SK-N-SH (cell line): ENCODE measurements around the gene ZNF3. TPM values are rescaled to one million over a fixed set of nuclear protein-coding genes. Genes with fewer than 3 reads are reported as not detected.

Source experiments
- CTCF ChIA-PET: fragments of 300-600, 350-600 bp; formaldehyde crosslinking; extraction: SDS; loops from one replicate; lab custom pipeline; 2021; lab: Yijun Ruan, JAX
- POLR2A ChIA-PET: fragments of 350-600 bp; sonication (Branson Sonifier 250); formaldehyde crosslinking; extraction: SDS; loops from one replicate; lab custom pipeline; 2020; ENCODE audit warnings: antibody characterized with exemption, inconsistent platforms; lab: Yijun Ruan, JAX
- DNase-seq: peaks from one replicate; pipeline ENCODE4 v3.0.0; 2012
- H2AFZ ChIP-seq: fragments of 200-600 bp; sonication (generic); 2 replicates; pipeline ENCODE4 v1.8.1; 2016; ENCODE audit warnings: antibody characterized with exemption, mild to moderate bottlenecking, low read depth
- H3F3A ChIP-seq: fragments of 200-600 bp; sonication (generic); replicated peaks from 2 replicates; pipeline ENCODE3; 2016; ENCODE audit warnings: antibody characterized with exemption, mild to moderate bottlenecking; ENCODE audit not compliant: insufficient read depth
- H3K27ac ChIP-seq, 2 experiments: fragments of 200-500 bp in 1 of 2; fragments of 200-600 bp in 1 of 2; sonication (Bioruptor generic) in 1 of 2; sonication (generic), shearing (Covaris generic) in 1 of 2; 2 replicates each; pipeline versions ENCODE4 v1.5.1 to v1.6.1; 2014 to 2016; ENCODE audit warnings: low read depth in 2 of 2, inconsistent platforms in 1 of 2, low read length in 1 of 2, mild to moderate bottlenecking in 1 of 2, mixed read lengths in 1 of 2
- H3K27me3 ChIP-seq: fragments of 200-600 bp; sonication (generic), shearing (Covaris generic); 2 replicates; pipeline ENCODE4 v1.6.1; 2016; ENCODE audit warnings: mixed run types; ENCODE audit not compliant: insufficient read depth
- H3K36me3 ChIP-seq, 2 experiments: fragments of 200-500 bp in 1 of 2; fragments of 200-600 bp in 1 of 2; sonication (Bioruptor generic) in 1 of 2; sonication (generic) in 1 of 2; replicated peaks in 1 of 2; 2 replicates each; pipeline versions ENCODE3 to v1.5.1; 2014 to 2016; ENCODE audit warnings: low read length in 1 of 2, mild to moderate bottlenecking in 1 of 2; ENCODE audit not compliant: insufficient read depth in 2 of 2, control insufficient read depth in 1 of 2
- H3K4me1 ChIP-seq, 2 experiments: fragments of 200-500 bp in 1 of 2; fragments of 200-600 bp in 1 of 2; sonication (Bioruptor generic) in 1 of 2; sonication (generic), shearing (Covaris generic) in 1 of 2; 2 replicates each; pipeline versions ENCODE4 v1.5.1 to v1.6.1; 2014 to 2016; ENCODE audit warnings: low read depth in 1 of 2, low read length in 1 of 2, mixed run types in 1 of 2; ENCODE audit not compliant: insufficient read depth in 2 of 2, control insufficient read depth in 1 of 2
- H3K4me2 ChIP-seq: fragments of 200-600 bp; sonication (generic), shearing (Covaris generic); 2 replicates; pipeline ENCODE4 v1.6.1; 2017; ENCODE audit warnings: mixed run types
- H3K4me3 ChIP-seq, 2 experiments: fragments of 200-500 bp in 1 of 2; fragments of 200-600 bp in 1 of 2; sonication (Bioruptor generic) in 1 of 2; sonication (generic), shearing (Covaris generic) in 1 of 2; 2 replicates each; pipeline versions ENCODE4 v1.5.1 to v1.8.1; 2014 to 2016; ENCODE audit warnings: low read depth in 2 of 2, inconsistent platforms in 1 of 2, low read length in 1 of 2, mild to moderate bottlenecking in 1 of 2, mixed read lengths in 1 of 2, moderate library complexity in 1 of 2
- H3K79me2 ChIP-seq: fragments of 200-600 bp; sonication (generic); 2 replicates; pipeline ENCODE4 v1.8.1; 2017; ENCODE audit warnings: mild to moderate bottlenecking; ENCODE audit not compliant: insufficient read depth
- H3K9ac ChIP-seq: fragments of 200-600 bp; sonication (generic); 2 replicates; pipeline ENCODE4 v1.6.1; 2017; ENCODE audit warnings: mixed run types
- H3K9me2 ChIP-seq: fragments of 200-600 bp; sonication (generic); 2 replicates; pipeline ENCODE4 v1.6.1; 2017; ENCODE audit warnings: mixed run types
- H3K9me3 ChIP-seq: fragments of 200-600 bp; sonication (generic); 2 replicates; pipeline ENCODE4 v1.6.1; 2017; ENCODE audit warnings: mixed run types, mild to moderate bottlenecking, moderate library complexity
- H4K20me1 ChIP-seq: fragments of 200-600 bp; sonication (generic); 2 replicates; pipeline ENCODE4 v1.6.1; 2017; ENCODE audit warnings: mild to moderate bottlenecking, mixed run types; ENCODE audit not compliant: insufficient read depth
- CHD2 ChIP-seq: fragments of 150-350 bp; IDR thresholded peaks from 2 replicates; pipeline ENCODE4 v1.6.1; 2018; ENCODE audit warnings: low read length; ENCODE audit not compliant: partially characterized antibody
- EP300 ChIP-seq, 2 experiments: IDR thresholded peaks; 2 replicates each; pipeline versions ENCODE4 v1.4.0 to v1.6.1; 2012; ENCODE audit warnings: borderline replicate concordance in 1 of 2, low read depth in 1 of 2, low read length in 1 of 2
- MXI1 ChIP-seq: IDR thresholded peaks from 2 replicates; pipeline ENCODE4 v1.6.1; 2012; ENCODE audit warnings: mild to moderate bottlenecking, low read depth, low read length, improper control_type of control experiment
- POLR2AphosphoS5 ChIP-seq: IDR thresholded peaks from 2 replicates; pipeline ENCODE4 v1.6.1; 2012; ENCODE audit warnings: low read depth, low read length
- WGBS: methylation state at CpG from one replicate; pipeline ENCODE4 v1.1.6; 2017; ENCODE audit warnings: low lambda C conversion rate; 5-methylcytosine and 5-hydroxymethylcytosine counted together
- polyA plus RNA-seq, 3 experiments: library from polyadenylated mRNA; depleted of rRNA; stranded (reverse); fragments of >200 nt; gene quantifications; 2 replicates each; pipeline ENCODE4 v1.2.3, GENCODE V29; 2012
- TF ChIP-seq, protein P1 (sequence below): IDR thresholded peaks from 2 replicates; pipeline ENCODE4 v1.6.1; 2012; ENCODE audit warnings: mild to moderate bottlenecking, low read depth, low read length, moderate library complexity
- TF ChIP-seq, protein P2 (sequence below): IDR thresholded peaks from 2 replicates; pipeline ENCODE4; 2012
- TF ChIP-seq, protein P3 (sequence below): fragments of 150-350 bp; IDR thresholded peaks from 2 replicates; pipeline ENCODE4 v1.6.1; 2016; ENCODE audit warnings: mild to moderate bottlenecking, low read depth, low read length
- TF ChIP-seq, protein P4 (sequence below): IDR thresholded peaks from 2 replicates; pipeline ENCODE4 v1.4.0; 2012; ENCODE audit warnings: low read depth, borderline replicate concordance

ZNF3 gene
- polyA plus RNA-seq, 1 of the 3 experiments (the other 2 are of a cell fraction), result 30.5 TPM

DNA sequence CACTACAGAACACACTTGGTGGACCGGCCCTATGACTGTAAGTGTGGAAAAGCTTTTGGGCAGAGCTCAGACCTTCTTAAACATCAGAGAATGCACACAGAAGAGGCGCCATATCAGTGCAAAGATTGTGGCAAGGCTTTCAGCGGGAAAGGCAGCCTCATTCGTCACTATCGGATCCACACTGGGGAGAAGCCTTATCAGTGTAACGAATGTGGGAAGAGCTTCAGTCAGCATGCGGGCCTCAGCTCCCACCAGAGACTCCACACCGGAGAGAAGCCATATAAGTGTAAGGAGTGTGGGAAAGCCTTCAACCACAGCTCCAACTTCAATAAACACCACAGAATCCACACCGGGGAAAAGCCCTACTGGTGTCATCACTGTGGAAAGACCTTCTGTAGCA lies 17.4 kb downstream of the ZNF3 start:
- no peaks in the 10 kb centered on the region for H3K27me3 ChIP-seq
- no peak overlapping the region for H2AFZ ChIP-seq
- peaks cover 0 to 21% of the 10 kb centered on the region in 2 experiments; a peak in 1 of 4 replicates for H3K4me1 ChIP-seq
- POLR2A ChIA-PET, result interaction anchor here (0.9 to 1.3 kb wide), 4 partner anchors 12 to 187 kb away, joined by 3 to 7 read pairs (median 3); partner anchors contain the start of genes OR2AE1, ZKSCAN1 and ZSCAN21
- H3K4me2 ChIP-seq, result no peak overlapping the region
- H3K4me3 ChIP-seq, result no peak overlapping the region
- H3K79me2 ChIP-seq, result no peaks in the 10 kb centered on the region
- no peaks in the 10 kb centered on the region for H3K9me3 ChIP-seq
- no peaks in the 10 kb centered on the region for H4K20me1 ChIP-seq
- H3K9me2 ChIP-seq, result no peaks in the 10 kb centered on the region
- peaks cover 24 to 56% of the 10 kb centered on the region in 2 experiments for H3K36me3 ChIP-seq
- 98% methylated on average over 9 of the region's 9 CpGs for WGBS
- H3F3A ChIP-seq, result peaks cover 38% of the 10 kb centered on the region
- CTCF ChIA-PET, result interaction anchor here (1.2 to 2.4 kb wide), 7 partner anchors 9 to 84 kb away, joined by 4 to 10 read pairs (median 8); partner anchors contain the start of genes ZNF3 and ZSCAN21
- DNase-seq, result no peak
- H3K9ac ChIP-seq, result no peak overlapping the region
- no peak overlapping the region for H3K27ac ChIP-seq
- TF ChIP-seq POLR2AphosphoS5 (no peak), EP300 (IDR thresholded peaks at IDR 0.05; ENCODE audit: borderline replicate concordance in 1 of 2, low read depth in 1 of 2, low read length in 1 of 2) (no peak), CHD2 (no peak), MXI1 (no peak)
- TF ChIP-seq, protein P1, sequence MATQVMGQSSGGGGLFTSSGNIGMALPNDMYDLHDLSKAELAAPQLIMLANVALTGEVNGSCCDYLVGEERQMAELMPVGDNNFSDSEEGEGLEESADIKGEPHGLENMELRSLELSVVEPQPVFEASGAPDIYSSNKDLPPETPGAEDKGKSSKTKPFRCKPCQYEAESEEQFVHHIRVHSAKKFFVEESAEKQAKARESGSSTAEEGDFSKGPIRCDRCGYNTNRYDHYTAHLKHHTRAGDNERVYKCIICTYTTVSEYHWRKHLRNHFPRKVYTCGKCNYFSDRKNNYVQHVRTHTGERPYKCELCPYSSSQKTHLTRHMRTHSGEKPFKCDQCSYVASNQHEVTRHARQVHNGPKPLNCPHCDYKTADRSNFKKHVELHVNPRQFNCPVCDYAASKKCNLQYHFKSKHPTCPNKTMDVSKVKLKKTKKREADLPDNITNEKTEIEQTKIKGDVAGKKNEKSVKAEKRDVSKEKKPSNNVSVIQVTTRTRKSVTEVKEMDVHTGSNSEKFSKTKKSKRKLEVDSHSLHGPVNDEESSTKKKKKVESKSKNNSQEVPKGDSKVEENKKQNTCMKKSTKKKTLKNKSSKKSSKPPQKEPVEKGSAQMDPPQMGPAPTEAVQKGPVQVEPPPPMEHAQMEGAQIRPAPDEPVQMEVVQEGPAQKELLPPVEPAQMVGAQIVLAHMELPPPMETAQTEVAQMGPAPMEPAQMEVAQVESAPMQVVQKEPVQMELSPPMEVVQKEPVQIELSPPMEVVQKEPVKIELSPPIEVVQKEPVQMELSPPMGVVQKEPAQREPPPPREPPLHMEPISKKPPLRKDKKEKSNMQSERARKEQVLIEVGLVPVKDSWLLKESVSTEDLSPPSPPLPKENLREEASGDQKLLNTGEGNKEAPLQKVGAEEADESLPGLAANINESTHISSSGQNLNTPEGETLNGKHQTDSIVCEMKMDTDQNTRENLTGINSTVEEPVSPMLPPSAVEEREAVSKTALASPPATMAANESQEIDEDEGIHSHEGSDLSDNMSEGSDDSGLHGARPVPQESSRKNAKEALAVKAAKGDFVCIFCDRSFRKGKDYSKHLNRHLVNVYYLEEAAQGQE, result no peak
- TF ChIP-seq, protein P2, sequence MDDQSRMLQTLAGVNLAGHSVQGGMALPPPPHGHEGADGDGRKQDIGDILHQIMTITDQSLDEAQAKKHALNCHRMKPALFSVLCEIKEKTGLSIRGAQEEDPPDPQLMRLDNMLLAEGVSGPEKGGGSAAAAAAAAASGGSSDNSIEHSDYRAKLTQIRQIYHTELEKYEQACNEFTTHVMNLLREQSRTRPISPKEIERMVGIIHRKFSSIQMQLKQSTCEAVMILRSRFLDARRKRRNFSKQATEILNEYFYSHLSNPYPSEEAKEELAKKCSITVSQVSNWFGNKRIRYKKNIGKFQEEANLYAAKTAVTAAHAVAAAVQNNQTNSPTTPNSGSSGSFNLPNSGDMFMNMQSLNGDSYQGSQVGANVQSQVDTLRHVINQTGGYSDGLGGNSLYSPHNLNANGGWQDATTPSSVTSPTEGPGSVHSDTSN, result no peak
- TF ChIP-seq, protein P3, sequence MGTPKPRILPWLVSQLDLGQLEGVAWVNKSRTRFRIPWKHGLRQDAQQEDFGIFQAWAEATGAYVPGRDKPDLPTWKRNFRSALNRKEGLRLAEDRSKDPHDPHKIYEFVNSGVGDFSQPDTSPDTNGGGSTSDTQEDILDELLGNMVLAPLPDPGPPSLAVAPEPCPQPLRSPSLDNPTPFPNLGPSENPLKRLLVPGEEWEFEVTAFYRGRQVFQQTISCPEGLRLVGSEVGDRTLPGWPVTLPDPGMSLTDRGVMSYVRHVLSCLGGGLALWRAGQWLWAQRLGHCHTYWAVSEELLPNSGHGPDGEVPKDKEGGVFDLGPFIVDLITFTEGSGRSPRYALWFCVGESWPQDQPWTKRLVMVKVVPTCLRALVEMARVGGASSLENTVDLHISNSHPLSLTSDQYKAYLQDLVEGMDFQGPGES, result no peak
- TF ChIP-seq, protein P4, sequence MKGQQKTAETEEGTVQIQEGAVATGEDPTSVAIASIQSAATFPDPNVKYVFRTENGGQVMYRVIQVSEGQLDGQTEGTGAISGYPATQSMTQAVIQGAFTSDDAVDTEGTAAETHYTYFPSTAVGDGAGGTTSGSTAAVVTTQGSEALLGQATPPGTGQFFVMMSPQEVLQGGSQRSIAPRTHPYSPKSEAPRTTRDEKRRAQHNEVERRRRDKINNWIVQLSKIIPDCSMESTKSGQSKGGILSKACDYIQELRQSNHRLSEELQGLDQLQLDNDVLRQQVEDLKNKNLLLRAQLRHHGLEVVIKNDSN, result no peak
- TF ChIP-seq, all 33 proteins: peak for 0
